ENCODE results near the gene EMC1.
"Not testable (repeated sequence)": the region's sequence is repeated elsewhere in the genome, so short reads cannot be mapped to it uniquely, and the experiment has no call there.

The EMC1 gene

GRCh38 chr1:19260211-19261138, 9.2 kb upstream of the EMC1 start:
- peak; percentile 85 for DNase-seq

- no peak for DNase-seq
Measured at GRCh38 chr1:19258353-19258752, 7.0 kb upstream of the EMC1 start.

GRCh38 chr1:19257178-19257914, 6.0 kb upstream of the EMC1 start:
- no peak for DNase-seq

GRCh38 chr1:19256301-19256700, 5.0 kb upstream of the EMC1 start:
- not testable (repeated sequence) for DNase-seq

- DNase-seq: no peak
Measured at GRCh38 chr1:19255288-19255687, 4.0 kb upstream of the EMC1 start.

- DNase-seq: no peak
Measured at GRCh38 chr1:19254416-19254815, 3.1 kb upstream of the EMC1 start.

- no peak for DNase-seq
Measured at GRCh38 chr1:19250629-19251304, 557 bp downstream of the EMC1 start.

GRCh38 chr1:19240673-19241538, 10.4 kb downstream of the EMC1 start:
- peak; percentile 46 for DNase-seq

- no peak for DNase-seq
Measured at GRCh38 chr1:19239876-19240275, 11.4 kb downstream of the EMC1 start.

GRCh38 chr1:19234224-19234623, 17.1 kb downstream of the EMC1 start:
- DNase-seq: no peak

GRCh38 chr1:19232524-19232846, 18.8 kb downstream of the EMC1 start:
- DNase-seq: no peak

GRCh38 chr1:19231736-19232523, 19.4 kb downstream of the EMC1 start:
- not testable (repeated sequence) for DNase-seq

GRCh38 chr1:19229828-19230325, 21.4 kb downstream of the EMC1 start:
- DNase-seq: no peak

- no peak for DNase-seq
Measured at GRCh38 chr1:19229229-19229628, 22.1 kb downstream of the EMC1 start.

- no peak for DNase-seq
Measured at GRCh38 chr1:19222979-19223824, 28.1 kb downstream of the EMC1 start.

GRCh38 chr1:19222573-19222972, 28.8 kb downstream of the EMC1 start:
- DNase-seq: no peak

GRCh38 chr1:19220991-19221390, 30.3 kb downstream of the EMC1 start:
- DNase-seq: peak; percentile 19

GRCh38 chr1:19220080-19220846, 31.1 kb downstream of the EMC1 start:
- no peak for DNase-seq

- DNase-seq: peak; percentile 12
Measured at GRCh38 chr1:19219451-19219850, 31.9 kb downstream of the EMC1 start.

GRCh38 chr1:19216585-19216984, 34.7 kb downstream of the EMC1 start:
- DNase-seq: not testable (repeated sequence)

Data from fibroblast of upper back skin (primary cell).